Neural cell (in vitro differentiated cells): ENCODE measurements around the gene DNAJC15.

ENCODE experiments used
- CTCF ChIP-seq: fragments of 450-650 bp; IDR thresholded peaks from 2 replicates; pipeline ENCODE4 v1.5.1; 2014; ENCODE audit warnings: antibody characterized with exemption, mild to moderate bottlenecking, moderate library complexity; ENCODE audit not compliant: poor library complexity, severe bottlenecking
- TAF1 ChIP-seq: IDR thresholded peaks from 2 replicates; pipeline ENCODE4 v1.6.1; 2012; ENCODE audit warnings: low read depth

GRCh38 chr13:42984691-42985090 is 38.7 kb upstream of the DNAJC15 start:
- TF ChIP-seq CTCF (no peak), TAF1 (no peak)
